GM18870 (cell line): ENCODE results near the gene ARHGAP27.
"Not testable (repeated sequence)": the region's sequence is repeated elsewhere in the genome, so short reads cannot be mapped to it uniquely, and the experiment has no call there.

Experiments used
- ATAC-seq: cut with Tn5 transposase; IDR thresholded peaks from one replicate; pipeline ENCODE4 v1.9.1; 2021; ENCODE audit warnings: moderate library complexity; ENCODE audit not compliant: unreplicated experiment

Gene ARHGAP27

DNA sequence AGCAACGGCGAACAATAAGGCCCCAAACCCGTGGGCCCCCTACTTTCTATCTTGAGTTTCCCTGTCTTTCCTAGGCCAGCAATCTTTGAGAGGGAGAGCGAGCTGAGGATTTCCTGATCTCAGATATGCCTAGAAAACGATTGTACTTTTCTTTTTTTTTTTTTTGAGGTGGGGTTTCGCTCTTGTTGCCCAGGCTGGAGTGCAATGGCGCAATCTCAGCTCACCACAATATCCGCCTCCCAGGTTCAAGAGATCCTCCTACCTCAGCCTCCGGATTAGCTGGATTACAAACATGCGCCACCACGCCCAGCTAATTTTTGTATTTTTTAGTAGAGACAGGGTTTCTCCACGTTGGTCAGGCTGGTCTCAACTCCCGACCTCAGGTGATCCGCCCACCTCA, 15.0 kb upstream of the ARHGAP27 start:
- not testable (repeated sequence) for ATAC-seq

DNA sequence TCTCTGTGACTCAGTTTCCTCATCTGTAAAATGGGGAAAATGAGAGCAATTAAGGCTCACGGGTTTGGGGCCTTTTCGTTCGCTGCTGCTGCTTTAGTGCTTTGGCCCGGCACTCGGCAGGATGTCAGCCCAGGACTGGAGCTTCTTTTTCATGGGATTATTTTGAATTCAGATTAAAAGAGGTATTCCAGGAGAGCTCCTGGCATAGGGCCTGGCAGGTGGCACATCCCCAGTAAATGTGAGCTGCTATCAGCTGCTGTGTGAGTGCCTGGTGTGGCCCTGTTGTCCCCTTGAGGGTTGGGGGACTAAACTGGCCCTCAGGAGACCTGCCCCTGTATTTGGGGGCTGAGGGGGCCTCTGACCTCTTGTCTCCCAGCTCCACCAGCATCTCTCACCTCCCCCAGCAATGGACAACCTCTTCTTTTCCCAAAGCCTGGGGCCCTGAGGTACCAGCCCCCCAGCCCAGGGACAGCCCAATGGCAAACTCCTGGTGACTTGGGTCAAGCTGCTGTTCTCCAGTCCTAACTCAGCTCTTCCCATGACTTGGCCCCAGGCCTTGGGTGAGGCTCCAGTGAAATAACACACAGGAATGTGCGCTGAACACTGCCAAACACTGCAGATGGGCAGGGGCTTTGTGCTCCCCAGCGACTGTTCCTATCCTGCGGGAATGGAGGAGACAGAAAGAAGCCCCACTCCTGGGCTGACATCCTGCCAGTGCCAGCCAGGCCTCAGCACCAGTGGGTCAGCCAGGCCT, 14.4 kb upstream of the ARHGAP27 start:
- not testable (repeated sequence) for ATAC-seq

DNA sequence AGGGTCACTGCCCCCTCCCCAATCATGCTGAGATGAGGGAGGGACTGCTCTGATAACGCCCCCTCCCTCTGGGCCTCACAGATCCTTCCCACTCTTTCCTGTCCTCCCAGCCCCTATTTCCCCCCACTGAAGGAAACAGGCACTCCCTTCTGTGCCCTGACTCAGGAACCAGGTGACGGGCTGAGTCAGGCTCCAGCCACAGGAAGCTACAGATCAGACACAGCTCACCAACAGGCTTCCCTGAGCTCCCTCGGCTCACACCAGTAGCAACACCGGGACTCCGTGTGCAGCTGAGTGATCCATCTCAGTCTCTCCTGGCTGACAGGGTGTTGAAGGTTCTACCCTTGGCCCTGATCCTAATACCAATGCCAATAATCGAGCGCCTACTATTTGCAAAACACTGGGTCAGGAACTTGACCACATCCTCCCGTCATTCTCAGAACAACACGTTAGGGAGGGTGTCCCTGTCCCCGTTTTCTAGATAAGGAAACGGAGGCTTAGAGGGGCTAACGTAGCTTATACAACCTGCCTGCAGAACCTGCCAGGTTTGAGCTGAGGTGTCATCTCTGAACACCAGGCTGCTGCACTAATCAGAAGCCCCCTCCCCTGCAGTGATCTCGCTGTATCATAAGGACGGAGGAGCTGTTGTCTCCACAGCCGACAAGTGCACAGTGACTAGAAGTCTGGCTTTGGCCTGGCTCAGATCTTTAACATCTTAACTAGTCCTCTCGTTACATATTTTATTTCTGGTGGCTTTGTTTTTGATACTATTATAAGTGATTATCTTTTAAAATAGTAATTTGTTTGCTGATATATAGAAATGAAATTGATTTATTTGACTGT, 13.5 kb upstream of the ARHGAP27 start:
- not testable (repeated sequence) for ATAC-seq

DNA sequence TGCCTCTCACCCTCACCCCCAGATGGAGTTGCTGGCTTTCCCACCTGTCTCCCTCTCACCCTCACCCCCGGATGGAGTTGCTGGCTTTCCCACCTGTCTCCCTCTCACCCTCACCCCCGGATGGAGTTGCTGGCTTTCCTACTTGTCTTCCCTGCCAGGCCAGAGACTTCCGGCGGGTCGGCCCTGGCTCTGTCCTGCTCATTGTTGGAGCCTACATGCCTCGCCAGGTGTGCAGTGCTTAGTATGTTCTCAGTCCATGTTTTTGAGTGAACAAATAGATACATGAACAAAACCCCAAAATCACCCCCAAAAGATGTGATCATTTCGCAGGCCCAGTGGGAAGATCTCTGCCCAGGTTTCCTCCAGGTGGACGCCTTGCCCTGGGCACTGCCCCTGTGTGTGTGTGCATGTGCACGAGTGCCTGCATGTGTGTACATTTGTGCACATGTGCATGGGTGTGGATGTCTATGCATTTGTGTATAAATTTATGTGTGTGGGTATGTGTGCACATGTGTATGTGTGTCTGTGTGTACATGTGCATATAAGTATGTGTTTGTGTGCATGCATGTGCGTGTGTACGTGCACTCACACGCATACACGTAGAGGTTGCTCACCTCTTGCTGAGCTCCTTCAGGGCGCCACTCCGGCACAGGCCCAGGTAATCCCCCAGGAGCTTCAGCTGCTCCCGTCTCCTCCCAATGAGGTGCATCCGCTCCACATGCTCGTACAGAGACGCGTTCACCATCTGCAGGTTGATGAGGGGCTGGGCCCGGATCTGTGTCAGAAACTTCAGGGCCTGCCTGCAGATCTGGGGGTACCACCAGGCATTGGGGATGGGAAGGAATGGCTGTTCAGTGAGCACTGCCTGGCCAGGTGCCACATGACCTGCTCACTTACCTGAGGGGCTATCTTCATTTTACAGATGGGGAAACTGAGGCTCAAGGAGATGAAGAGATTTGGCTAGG, 12.5 kb upstream of the ARHGAP27 start:
- ATAC-seq = not testable (repeated sequence)

GRCh38 chr17:45444301-45444700, 11.6 kb upstream of the ARHGAP27 start:
- not testable (repeated sequence) for ATAC-seq

- ATAC-seq = not testable (repeated sequence)
These were observed 10.9 kb upstream of the ARHGAP27 start for GRCh38 chr17:45443371-45444260.

GRCh38 chr17:45441526-45442310, 9.0 kb upstream of the ARHGAP27 start:
- no peak for ATAC-seq

- peak; percentile 57 for ATAC-seq
These were observed 8.3 kb upstream of the ARHGAP27 start for GRCh38 chr17:45440839-45441515.

DNA sequence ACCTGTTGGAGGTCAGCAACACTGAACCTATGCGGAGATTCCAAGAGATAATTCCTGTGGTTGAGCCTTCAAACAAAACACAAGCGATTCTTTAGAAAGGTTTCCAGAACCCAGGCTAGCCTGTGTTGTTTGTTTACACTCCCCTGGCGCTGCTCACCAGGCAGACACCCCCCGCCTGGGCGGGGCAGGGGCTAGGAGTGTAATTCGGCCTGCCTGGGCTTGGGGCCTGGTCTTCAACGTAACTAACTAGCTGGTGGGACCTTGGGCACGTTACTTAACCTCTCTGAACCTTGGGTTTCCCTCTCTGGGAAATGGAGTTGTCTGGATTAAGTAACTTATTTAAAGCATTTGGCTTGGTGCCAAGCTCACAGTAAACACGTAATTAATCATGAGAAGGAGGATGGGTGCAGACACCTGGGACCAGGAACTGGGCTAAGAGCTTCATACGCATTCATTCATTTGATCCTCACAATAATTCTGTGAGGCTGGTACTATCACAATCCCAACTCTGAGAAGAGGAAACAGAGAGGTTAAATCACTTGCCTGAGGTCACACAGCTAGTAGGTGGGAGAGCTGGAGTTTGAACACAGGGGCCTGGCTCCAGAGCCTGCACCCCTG, 7.6 kb upstream of the ARHGAP27 start:
- no peak for ATAC-seq

- ATAC-seq = no peak
These were observed 6.4 kb upstream of the ARHGAP27 start for GRCh38 chr17:45438931-45439610.

GRCh38 chr17:45437465-45438283, 5.0 kb upstream of the ARHGAP27 start:
- ATAC-seq = no peak

GRCh38 chr17:45436625-45437464, 4.2 kb upstream of the ARHGAP27 start:
- no peak for ATAC-seq

DNA sequence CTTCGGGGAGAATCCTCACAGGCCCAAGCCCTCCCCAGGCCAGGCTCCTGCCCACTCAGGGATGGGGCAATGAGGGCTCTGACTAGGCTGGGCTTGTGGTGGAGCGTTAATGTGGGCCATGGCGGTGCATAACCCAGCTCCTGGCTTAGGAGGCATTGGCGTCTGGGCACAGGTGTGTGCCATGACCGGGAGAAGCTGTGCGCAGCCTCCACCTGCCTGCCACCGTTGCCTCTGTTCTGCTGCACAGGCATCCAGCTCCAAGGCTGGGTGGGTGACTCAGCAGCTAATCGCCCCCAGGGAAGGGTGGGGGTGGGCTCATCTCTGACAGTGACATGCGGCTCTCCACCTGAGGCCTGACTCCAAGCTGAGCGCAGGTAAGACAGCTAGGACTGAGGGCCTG, 3.5 kb upstream of the ARHGAP27 start:
- no peak for ATAC-seq

DNA sequence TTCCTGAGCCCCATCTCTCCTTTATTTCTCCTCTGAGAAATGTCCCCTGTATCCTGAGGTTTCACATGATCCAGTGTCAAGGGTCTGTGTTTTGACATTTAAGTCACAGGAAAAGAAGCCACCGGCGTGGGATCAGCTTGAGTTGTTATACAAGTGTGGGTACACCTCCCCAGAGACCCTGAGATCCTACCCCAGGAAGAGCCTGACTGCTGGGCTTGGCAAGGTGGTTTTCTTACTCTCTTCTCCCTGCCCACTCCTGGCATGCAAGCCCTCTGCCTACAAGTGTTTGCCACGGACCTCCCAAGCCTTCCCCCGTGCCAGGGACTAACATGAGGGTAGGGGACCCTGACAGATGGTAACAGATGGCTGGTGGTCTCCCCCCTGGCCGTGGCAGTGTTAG, 2.8 kb upstream of the ARHGAP27 start:
- ATAC-seq = no peak

- no peak for ATAC-seq
These were observed 477 bp upstream of the ARHGAP27 start for GRCh38 chr17:45433159-45433535.
